ENCODE results near the gene TMEM240. TPM values are rescaled to one million over a fixed set of nuclear protein-coding genes. Genes with fewer than 3 reads are reported as not detected.
A peak's percentile ranks its signal among the peaks of the same experiment; 100 is the strongest.

The TMEM240 gene
- total RNA-seq, 1 experiment from 2014 or later, result 8.0 TPM

DNA sequence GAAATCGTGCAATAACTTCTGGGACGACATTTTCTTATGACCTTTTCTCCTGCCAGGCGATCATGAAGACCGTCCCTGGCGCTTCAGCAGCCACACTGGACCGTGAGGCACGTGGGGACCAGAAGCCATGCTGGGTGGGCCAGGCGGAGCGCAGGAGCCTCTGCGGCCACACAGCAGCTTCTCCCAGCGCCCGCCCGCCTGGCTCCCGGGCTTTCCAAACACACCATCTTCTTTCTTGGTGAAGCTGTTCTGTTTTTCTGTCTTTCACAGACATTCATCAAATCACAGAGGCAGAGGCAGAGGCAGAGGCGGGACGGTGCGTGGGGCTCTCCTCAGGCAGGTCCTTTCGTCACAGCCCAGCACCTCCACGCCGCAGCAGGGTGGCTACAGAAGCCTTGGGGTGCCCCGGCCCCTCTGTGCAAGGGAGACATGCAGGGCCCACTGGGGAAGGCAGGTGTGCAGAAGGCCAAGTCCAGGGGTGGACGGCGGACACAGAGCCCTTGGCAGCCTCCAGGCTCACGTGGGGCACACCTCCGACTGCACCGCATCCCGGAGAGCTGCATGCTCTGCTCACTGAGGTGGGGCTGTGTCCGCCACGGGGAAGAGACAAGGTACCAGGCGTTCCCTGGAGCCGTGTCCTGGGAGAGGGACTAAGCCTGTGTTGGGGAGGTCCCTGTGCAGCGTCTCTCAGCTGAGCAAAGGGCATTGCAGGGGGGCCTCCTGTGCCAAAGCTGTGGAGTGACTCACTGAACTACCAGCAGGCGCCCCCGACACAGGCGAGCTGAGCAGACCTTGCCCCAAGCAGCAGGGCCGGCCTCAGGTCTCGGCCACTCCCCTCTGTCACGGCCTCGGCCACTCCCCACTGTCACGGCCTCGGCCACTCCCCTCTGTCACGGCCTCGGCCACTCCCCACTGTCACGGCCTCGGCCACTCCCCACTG is 2.6 kb upstream of the TMEM240 start:
- CTCF ChIA-PET, result no interaction called here
- no peaks in the 10 kb centered on the region for H3K27me3 Mint-ChIP-seq (ENCODE audit: low read depth)
- DNase-seq (ENCODE audit: low spot score) (no peak), ATAC-seq (no peak)
- H3K4me1 Mint-ChIP-seq, result peaks cover 3% of the 10 kb centered on the region; the same call in 1 of the 2 replicates
- POLR2A ChIA-PET, result no interaction called here
- H3K36me3 Mint-ChIP-seq, result peaks cover 10% of the 10 kb centered on the region
- TF ChIP-seq, protein P1, sequence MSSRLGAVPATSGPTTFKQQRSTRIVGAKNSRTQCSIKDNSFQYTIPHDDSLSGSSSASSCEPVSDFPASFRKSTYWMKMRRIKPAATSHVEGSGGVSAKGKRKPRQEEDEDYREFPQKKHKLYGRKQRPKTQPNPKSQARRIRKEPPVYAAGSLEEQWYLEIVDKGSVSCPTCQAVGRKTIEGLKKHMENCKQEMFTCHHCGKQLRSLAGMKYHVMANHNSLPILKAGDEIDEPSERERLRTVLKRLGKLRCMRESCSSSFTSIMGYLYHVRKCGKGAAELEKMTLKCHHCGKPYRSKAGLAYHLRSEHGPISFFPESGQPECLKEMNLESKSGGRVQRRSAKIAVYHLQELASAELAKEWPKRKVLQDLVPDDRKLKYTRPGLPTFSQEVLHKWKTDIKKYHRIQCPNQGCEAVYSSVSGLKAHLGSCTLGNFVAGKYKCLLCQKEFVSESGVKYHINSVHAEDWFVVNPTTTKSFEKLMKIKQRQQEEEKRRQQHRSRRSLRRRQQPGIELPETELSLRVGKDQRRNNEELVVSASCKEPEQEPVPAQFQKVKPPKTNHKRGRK (CRISPR knock-in tag; IDR thresholded peaks at IDR 0.05; ENCODE audit: borderline replicate concordance), result no peak
- TF ChIP-seq, protein P2, sequence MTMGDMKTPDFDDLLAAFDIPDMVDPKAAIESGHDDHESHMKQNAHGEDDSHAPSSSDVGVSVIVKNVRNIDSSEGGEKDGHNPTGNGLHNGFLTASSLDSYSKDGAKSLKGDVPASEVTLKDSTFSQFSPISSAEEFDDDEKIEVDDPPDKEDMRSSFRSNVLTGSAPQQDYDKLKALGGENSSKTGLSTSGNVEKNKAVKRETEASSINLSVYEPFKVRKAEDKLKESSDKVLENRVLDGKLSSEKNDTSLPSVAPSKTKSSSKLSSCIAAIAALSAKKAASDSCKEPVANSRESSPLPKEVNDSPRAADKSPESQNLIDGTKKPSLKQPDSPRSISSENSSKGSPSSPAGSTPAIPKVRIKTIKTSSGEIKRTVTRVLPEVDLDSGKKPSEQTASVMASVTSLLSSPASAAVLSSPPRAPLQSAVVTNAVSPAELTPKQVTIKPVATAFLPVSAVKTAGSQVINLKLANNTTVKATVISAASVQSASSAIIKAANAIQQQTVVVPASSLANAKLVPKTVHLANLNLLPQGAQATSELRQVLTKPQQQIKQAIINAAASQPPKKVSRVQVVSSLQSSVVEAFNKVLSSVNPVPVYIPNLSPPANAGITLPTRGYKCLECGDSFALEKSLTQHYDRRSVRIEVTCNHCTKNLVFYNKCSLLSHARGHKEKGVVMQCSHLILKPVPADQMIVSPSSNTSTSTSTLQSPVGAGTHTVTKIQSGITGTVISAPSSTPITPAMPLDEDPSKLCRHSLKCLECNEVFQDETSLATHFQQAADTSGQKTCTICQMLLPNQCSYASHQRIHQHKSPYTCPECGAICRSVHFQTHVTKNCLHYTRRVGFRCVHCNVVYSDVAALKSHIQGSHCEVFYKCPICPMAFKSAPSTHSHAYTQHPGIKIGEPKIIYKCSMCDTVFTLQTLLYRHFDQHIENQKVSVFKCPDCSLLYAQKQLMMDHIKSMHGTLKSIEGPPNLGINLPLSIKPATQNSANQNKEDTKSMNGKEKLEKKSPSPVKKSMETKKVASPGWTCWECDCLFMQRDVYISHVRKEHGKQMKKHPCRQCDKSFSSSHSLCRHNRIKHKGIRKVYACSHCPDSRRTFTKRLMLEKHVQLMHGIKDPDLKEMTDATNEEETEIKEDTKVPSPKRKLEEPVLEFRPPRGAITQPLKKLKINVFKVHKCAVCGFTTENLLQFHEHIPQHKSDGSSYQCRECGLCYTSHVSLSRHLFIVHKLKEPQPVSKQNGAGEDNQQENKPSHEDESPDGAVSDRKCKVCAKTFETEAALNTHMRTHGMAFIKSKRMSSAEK (CRISPR knock-in tag; IDR thresholded peaks at IDR 0.05; ENCODE audit: borderline replicate concordance), result no peak
- TF ChIP-seq ZNF219 (CRISPR knock-in tag; IDR thresholded peaks at IDR 0.05; ENCODE audit: borderline replicate concordance) (no peak), MYBL2 (CRISPR knock-in tag; IDR thresholded peaks at IDR 0.05) (no peak), ZNF232 (CRISPR knock-in tag; IDR thresholded peaks at IDR 0.05) (no peak), ATF1 (CRISPR knock-in tag; IDR thresholded peaks at IDR 0.05) (no peak), GTF2I (CRISPR knock-in tag; conservative IDR thresholded peaks at IDR 0.05) (no peak), ERG (CRISPR knock-in tag; IDR thresholded peaks at IDR 0.05) (no peak), KAT7 (CRISPR knock-in tag; IDR thresholded peaks at IDR 0.05; ENCODE audit: borderline replicate concordance) (no peak)
- TF ChIP-seq, protein P3, sequence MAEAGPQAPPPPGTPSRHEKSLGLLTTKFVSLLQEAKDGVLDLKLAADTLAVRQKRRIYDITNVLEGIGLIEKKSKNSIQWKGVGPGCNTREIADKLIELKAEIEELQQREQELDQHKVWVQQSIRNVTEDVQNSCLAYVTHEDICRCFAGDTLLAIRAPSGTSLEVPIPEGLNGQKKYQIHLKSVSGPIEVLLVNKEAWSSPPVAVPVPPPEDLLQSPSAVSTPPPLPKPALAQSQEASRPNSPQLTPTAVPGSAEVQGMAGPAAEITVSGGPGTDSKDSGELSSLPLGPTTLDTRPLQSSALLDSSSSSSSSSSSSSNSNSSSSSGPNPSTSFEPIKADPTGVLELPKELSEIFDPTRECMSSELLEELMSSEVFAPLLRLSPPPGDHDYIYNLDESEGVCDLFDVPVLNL (CRISPR knock-in tag; IDR thresholded peaks at IDR 0.05; ENCODE audit: borderline replicate concordance, low read depth), result no peak
- TF ChIP-seq, protein P4, sequence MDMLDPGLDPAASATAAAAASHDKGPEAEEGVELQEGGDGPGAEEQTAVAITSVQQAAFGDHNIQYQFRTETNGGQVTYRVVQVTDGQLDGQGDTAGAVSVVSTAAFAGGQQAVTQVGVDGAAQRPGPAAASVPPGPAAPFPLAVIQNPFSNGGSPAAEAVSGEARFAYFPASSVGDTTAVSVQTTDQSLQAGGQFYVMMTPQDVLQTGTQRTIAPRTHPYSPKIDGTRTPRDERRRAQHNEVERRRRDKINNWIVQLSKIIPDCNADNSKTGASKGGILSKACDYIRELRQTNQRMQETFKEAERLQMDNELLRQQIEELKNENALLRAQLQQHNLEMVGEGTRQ (CRISPR knock-in tag; IDR thresholded peaks at IDR 0.05), result no peak
- no peak overlapping the region for H3K4me3 Mint-ChIP-seq
- H3K9me3 Mint-ChIP-seq, result no peaks in the 10 kb centered on the region
- no peak overlapping the region for H3K27ac Mint-ChIP-seq

GRCh38 chr1:1541956-1542765 is 1.7 kb upstream of the TMEM240 start:
- H3K4me1 Mint-ChIP-seq, result peaks cover 3% of the 10 kb centered on the region; the same call in 1 of the 2 replicates
- POLR2A ChIA-PET, result no interaction called here

More at GRCh38 chr1:1541956-1542765, 1.7 kb upstream of the TMEM240 start:
- ATAC-seq (no peak), DNase-seq (ENCODE audit: low spot score) (no peak)
- no peaks in the 10 kb centered on the region for H3K27me3 Mint-ChIP-seq (ENCODE audit: low read depth)
- CTCF ChIA-PET, result no interaction called here
- no peaks in the 10 kb centered on the region for H3K9me3 Mint-ChIP-seq
- peak overlapping the region; percentile 44 for H3K4me3 Mint-ChIP-seq
- peak overlapping the region; percentile 80 for H3K27ac Mint-ChIP-seq
- TF ChIP-seq, protein P5, sequence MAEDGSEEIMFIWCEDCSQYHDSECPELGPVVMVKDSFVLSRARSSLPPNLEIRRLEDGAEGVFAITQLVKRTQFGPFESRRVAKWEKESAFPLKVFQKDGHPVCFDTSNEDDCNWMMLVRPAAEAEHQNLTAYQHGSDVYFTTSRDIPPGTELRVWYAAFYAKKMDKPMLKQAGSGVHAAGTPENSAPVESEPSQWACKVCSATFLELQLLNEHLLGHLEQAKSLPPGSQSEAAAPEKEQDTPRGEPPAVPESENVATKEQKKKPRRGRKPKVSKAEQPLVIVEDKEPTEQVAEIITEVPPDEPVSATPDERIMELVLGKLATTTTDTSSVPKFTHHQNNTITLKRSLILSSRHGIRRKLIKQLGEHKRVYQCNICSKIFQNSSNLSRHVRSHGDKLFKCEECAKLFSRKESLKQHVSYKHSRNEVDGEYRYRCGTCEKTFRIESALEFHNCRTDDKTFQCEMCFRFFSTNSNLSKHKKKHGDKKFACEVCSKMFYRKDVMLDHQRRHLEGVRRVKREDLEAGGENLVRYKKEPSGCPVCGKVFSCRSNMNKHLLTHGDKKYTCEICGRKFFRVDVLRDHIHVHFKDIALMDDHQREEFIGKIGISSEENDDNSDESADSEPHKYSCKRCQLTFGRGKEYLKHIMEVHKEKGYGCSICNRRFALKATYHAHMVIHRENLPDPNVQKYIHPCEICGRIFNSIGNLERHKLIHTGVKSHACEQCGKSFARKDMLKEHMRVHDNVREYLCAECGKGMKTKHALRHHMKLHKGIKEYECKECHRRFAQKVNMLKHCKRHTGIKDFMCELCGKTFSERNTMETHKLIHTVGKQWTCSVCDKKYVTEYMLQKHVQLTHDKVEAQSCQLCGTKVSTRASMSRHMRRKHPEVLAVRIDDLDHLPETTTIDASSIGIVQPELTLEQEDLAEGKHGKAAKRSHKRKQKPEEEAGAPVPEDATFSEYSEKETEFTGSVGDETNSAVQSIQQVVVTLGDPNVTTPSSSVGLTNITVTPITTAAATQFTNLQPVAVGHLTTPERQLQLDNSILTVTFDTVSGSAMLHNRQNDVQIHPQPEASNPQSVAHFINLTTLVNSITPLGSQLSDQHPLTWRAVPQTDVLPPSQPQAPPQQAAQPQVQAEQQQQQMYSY (CRISPR knock-in tag; IDR thresholded peaks at IDR 0.05), result peak; percentile 39; the same call in 1 of the 2 replicates
- no peak for TF ChIP-seq TEAD4 (CRISPR knock-in tag; IDR thresholded peaks at IDR 0.05)
- peaks cover 10% of the 10 kb centered on the region for H3K36me3 Mint-ChIP-seq
